ENCODE results near the gene DAZAP1.

GRCh38 chr19:1483131-1483978 is 76.0 kb downstream of the DAZAP1 start:
- TF ChIP-seq, protein P1, sequence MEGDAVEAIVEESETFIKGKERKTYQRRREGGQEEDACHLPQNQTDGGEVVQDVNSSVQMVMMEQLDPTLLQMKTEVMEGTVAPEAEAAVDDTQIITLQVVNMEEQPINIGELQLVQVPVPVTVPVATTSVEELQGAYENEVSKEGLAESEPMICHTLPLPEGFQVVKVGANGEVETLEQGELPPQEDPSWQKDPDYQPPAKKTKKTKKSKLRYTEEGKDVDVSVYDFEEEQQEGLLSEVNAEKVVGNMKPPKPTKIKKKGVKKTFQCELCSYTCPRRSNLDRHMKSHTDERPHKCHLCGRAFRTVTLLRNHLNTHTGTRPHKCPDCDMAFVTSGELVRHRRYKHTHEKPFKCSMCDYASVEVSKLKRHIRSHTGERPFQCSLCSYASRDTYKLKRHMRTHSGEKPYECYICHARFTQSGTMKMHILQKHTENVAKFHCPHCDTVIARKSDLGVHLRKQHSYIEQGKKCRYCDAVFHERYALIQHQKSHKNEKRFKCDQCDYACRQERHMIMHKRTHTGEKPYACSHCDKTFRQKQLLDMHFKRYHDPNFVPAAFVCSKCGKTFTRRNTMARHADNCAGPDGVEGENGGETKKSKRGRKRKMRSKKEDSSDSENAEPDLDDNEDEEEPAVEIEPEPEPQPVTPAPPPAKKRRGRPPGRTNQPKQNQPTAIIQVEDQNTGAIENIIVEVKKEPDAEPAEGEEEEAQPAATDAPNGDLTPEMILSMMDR (IDR thresholded peaks at IDR 0.05): no peak
- TF ChIP-seq POLR2A (IDR thresholded peaks at IDR 0.05) (no peak), EP300 (IDR thresholded peaks at IDR 0.05) (no peak)

Data from ovary (tissue), 3 donors.